ENCODE results near the gene SLC23A2.

The SLC23A2 gene

GRCh38 chr20:4950841-4951240 is 50.5 kb downstream of the SLC23A2 start:
- H3K4me3 ChIP-seq (ENCODE audit: low read length): no peak overlapping the region

DNA sequence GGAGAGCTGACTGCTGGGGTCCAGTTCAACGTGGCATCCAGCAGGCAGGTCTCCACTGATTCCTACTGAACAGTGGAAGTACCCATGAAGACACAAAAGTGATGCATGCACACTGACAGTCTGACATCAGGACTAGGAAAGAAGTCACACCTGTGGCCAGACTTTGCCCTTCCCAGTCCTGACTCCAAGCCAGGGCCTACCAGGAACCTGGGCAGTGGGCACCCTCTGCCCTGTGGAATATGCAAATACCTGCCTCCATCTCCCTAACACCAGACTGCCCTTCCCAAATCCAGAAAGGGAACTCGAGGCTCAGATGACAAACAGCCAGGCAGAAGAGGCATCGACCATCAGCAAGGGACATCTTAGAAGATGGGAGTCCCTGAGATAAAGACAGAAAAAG is 50.9 kb downstream of the SLC23A2 start:
- no peak for TF ChIP-seq CTCF (conservative IDR thresholded peaks at IDR 0.05; ENCODE audit: low read depth, low read length)
- H3K4me3 ChIP-seq (ENCODE audit: low read length): no peak overlapping the region
- no peak for DNase-seq (ENCODE audit: low read depth)

More at GRCh38 chr20:4950841-4951240, 50.5 kb downstream of the SLC23A2 start:
- no peak for DNase-seq (ENCODE audit: low read depth)
- TF ChIP-seq CTCF (conservative IDR thresholded peaks at IDR 0.05; ENCODE audit: low read depth, low read length): no peak

- DNase-seq (ENCODE audit: low read depth): no peak
- H3K4me3 ChIP-seq (ENCODE audit: low read length): peak overlapping the region; percentile 12
- TF ChIP-seq CTCF (conservative IDR thresholded peaks at IDR 0.05; ENCODE audit: low read depth, low read length): peak; percentile 72
These were observed 51.5 kb downstream of the SLC23A2 start for GRCh38 chr20:4949833-4950178.

GRCh38 chr20:4947817-4948559 is 53.3 kb downstream of the SLC23A2 start:
- no peak for TF ChIP-seq CTCF (conservative IDR thresholded peaks at IDR 0.05; ENCODE audit: low read depth, low read length)
- no peak for DNase-seq (ENCODE audit: low read depth)
- H3K4me3 ChIP-seq (ENCODE audit: low read length): no peak overlapping the region

DNA sequence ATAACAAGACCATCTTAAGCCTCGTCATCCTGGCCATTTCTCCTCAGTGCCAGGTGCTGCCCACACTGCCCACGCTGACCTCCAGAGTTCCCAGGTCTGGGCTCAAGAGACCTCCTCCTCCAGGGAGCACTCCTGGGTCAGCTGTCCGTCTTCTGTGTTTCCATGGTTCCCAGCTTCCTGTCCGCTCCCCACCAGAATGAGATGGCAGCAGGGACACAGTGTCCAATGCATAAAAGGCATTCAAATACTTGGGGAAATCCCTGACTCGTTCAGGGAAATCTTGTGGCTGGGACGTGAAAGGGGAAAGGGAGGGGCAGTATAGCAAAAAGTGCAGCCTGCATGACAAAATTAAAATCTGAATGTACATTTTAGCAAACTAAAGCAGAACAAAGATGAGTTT is 54.3 kb downstream of the SLC23A2 start:
- no peak for TF ChIP-seq CTCF (conservative IDR thresholded peaks at IDR 0.05; ENCODE audit: low read depth, low read length)
- DNase-seq (ENCODE audit: low read depth): no peak

DNA sequence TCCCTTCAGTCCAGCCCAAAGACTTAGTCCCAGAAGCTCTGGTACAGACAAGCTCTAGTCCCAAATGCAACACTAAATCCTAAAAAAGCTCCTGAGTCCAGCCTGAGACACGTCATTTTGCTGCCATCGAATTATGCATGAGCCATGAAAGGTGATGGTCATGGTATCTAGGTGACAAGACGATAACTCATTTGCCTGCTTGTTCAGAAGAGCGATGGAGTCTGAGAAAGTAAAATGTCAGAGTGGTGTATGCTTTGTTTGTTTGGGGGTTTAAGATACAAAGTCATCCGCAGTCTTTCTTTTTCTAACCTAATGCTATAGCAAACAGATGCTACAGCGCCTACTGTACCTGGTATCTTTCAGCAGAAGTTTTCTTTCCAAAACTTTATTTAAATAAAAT is 54.7 kb downstream of the SLC23A2 start:
- TF ChIP-seq CTCF (conservative IDR thresholded peaks at IDR 0.05; ENCODE audit: low read depth, low read length): no peak
- DNase-seq (ENCODE audit: low read depth): no peak

More for the DNA sequence above, 54.3 kb downstream of the SLC23A2 start:
- no peak overlapping the region for H3K4me3 ChIP-seq (ENCODE audit: low read length)

More for the DNA sequence above, 54.7 kb downstream of the SLC23A2 start:
- no peak overlapping the region for H3K4me3 ChIP-seq (ENCODE audit: low read length)
